Inferior parietal cortex (tissue), 1 donor: ENCODE measurements around the gene TRMT2A.

Experiments used
- DNase-seq: peaks from one replicate; pipeline ENCODE4 v3.0.0-alpha.2; 2016; ENCODE audit errors: extremely low spot score

Gene TRMT2A

GRCh38 chr22:20149257-20150250 is 32.5 kb upstream of the TRMT2A start:
- no peak for DNase-seq

- no peak for DNase-seq
Observed at GRCh38 chr22:20148414-20148813, 31.4 kb upstream of the TRMT2A start.

- no peak for DNase-seq
Observed at GRCh38 chr22:20147237-20147988, 30.4 kb upstream of the TRMT2A start.

- DNase-seq, result no peak
Observed at GRCh38 chr22:20146777-20147176, 29.8 kb upstream of the TRMT2A start.

- DNase-seq, result no peak
Observed at GRCh38 chr22:20145832-20146223, 28.8 kb upstream of the TRMT2A start.

GRCh38 chr22:20145206-20145831 is 28.3 kb upstream of the TRMT2A start:
- no peak for DNase-seq

- DNase-seq, result no peak
Observed at GRCh38 chr22:20143883-20144665, 27.0 kb upstream of the TRMT2A start.

- DNase-seq, result no peak
Observed at GRCh38 chr22:20142711-20143621, 25.9 kb upstream of the TRMT2A start.

GRCh38 chr22:20141186-20142077 is 24.4 kb upstream of the TRMT2A start:
- no peak for DNase-seq

GRCh38 chr22:20140521-20140964 is 23.5 kb upstream of the TRMT2A start:
- DNase-seq, result no peak

- DNase-seq, result no peak
Observed at GRCh38 chr22:20140107-20140445, 23.1 kb upstream of the TRMT2A start.

GRCh38 chr22:20139391-20140106 is 22.5 kb upstream of the TRMT2A start:
- DNase-seq, result no peak

- DNase-seq, result no peak
Observed at GRCh38 chr22:20138868-20139267, 21.8 kb upstream of the TRMT2A start.

GRCh38 chr22:20138417-20138738 is 21.4 kb upstream of the TRMT2A start:
- no peak for DNase-seq

GRCh38 chr22:20137671-20138416 is 20.8 kb upstream of the TRMT2A start:
- DNase-seq, result peak; percentile 44

- no peak for DNase-seq
Observed at GRCh38 chr22:20137113-20137512, 20.1 kb upstream of the TRMT2A start.

- no peak for DNase-seq
Observed at GRCh38 chr22:20136603-20136873, 19.5 kb upstream of the TRMT2A start.

GRCh38 chr22:20135806-20136602 is 19.0 kb upstream of the TRMT2A start:
- DNase-seq, result no peak
